GM23338 (cell line): Measurements from ENCODE around the gene LGALSL. TPM values are rescaled to one million over a fixed set of nuclear protein-coding genes. Genes with fewer than 3 reads are reported as not detected.

Source experiments
- ATAC-seq: fragments of 200-7000 bp; cut with Tn5 transposase; 3 replicates; pipeline ENCODE4 v1.9.1; 2020
- DNase-seq: peaks from one replicate; pipeline ENCODE4 v3.0.0-alpha.2; 2015; ENCODE audit warnings: low spot score
- H2AFZ ChIP-seq: fragments of 200-600 bp; sonication (generic); 2 replicates; pipeline ENCODE4 v1.8.0; 2016; ENCODE audit warnings: antibody characterized with exemption, mild to moderate bottlenecking, moderate library complexity
- H3F3A ChIP-seq: fragments of 200-600 bp; sonication (generic); replicated peaks from 2 replicates; pipeline ENCODE4 v1.8.0; 2017; ENCODE audit warnings: antibody characterized with exemption, mixed run types, low read depth
- H3K27ac ChIP-seq: fragments of 200-600 bp; sonication (generic); 2 replicates; pipeline ENCODE4 v1.6.1; 2016; ENCODE audit warnings: low read depth
- H3K27me3 ChIP-seq: fragments of 200-600 bp; sonication (generic); 2 replicates; pipeline ENCODE4 v1.8.0; 2016; ENCODE audit warnings: mild to moderate bottlenecking, mixed run types, moderate library complexity; ENCODE audit not compliant: insufficient read depth
- H3K36me3 ChIP-seq: fragments of 200-600 bp; sonication (generic); 2 replicates; pipeline ENCODE4 v1.8.0; 2016; ENCODE audit warnings: mild to moderate bottlenecking; ENCODE audit not compliant: insufficient read depth
- H3K4me1 ChIP-seq: fragments of 200-600 bp; sonication (generic); 2 replicates; pipeline ENCODE4 v1.8.0; 2016; ENCODE audit warnings: mild to moderate bottlenecking, moderate library complexity; ENCODE audit not compliant: insufficient read depth
- H3K4me2 ChIP-seq: fragments of 200-600 bp; sonication (generic); 2 replicates; pipeline ENCODE4 v1.7.1; 2017; ENCODE audit warnings: mixed run types
- H3K4me3 ChIP-seq: fragments of 200-600 bp; sonication (generic); 2 replicates; pipeline ENCODE4 v1.6.1; 2016; ENCODE audit warnings: mixed run types
- H3K79me2 ChIP-seq: fragments of 200-600 bp; sonication (generic); replicated peaks from 2 replicates; pipeline ENCODE4 v1.8.0; 2017; ENCODE audit warnings: mild to moderate bottlenecking; ENCODE audit not compliant: insufficient read depth
- H3K9me2 ChIP-seq: fragments of 200-600 bp; sonication (generic); 2 replicates; pipeline ENCODE4 v1.8.0; 2017; ENCODE audit not compliant: insufficient read depth
- H4K20me1 ChIP-seq: fragments of 200-600 bp; sonication (generic); replicated peaks from 2 replicates; pipeline ENCODE4 v1.8.0; 2017; ENCODE audit warnings: mild to moderate bottlenecking; ENCODE audit not compliant: insufficient read depth
- H3K27ac Mint-ChIP-seq: 2 replicates; pipeline ENCODE4 v1.8.0; 2020; ENCODE audit warnings: inconsistent platforms, mild to moderate bottlenecking, moderate library complexity, mixed read lengths
- H3K27me3 Mint-ChIP-seq: 3 replicates; pipeline ENCODE4 v1.8.0; 2022; ENCODE audit warnings: low read depth, mild to moderate bottlenecking, moderate library complexity, mixed read lengths, inconsistent platforms; ENCODE audit not compliant: insufficient read depth, poor library complexity
- H3K36me3 Mint-ChIP-seq: 3 replicates; pipeline ENCODE4 v1.8.0; 2021; ENCODE audit warnings: low read depth, mild to moderate bottlenecking, inconsistent platforms, moderate library complexity, mixed read lengths
- H3K4me1 Mint-ChIP-seq: 3 replicates; pipeline ENCODE4 v1.8.0; 2020; ENCODE audit warnings: mild to moderate bottlenecking, inconsistent platforms, mixed read lengths
- H3K4me3 Mint-ChIP-seq: 3 replicates; pipeline ENCODE4 v1.8.0; 2021; ENCODE audit warnings: moderate library complexity, mild to moderate bottlenecking, inconsistent platforms, mixed read lengths
- H3K9me3 Mint-ChIP-seq: 3 replicates; pipeline ENCODE4 v1.8.0; 2020; ENCODE audit warnings: moderate library complexity, mild to moderate bottlenecking, inconsistent platforms, mixed read lengths
- EZH2 ChIP-seq: fragments of 200-600 bp; sonication (generic); IDR thresholded peaks from one replicate; pipeline ENCODE4 v1.8.0; 2017; ENCODE audit warnings: antibody characterized with exemption, mild to moderate bottlenecking, low read depth; ENCODE audit not compliant: unreplicated experiment
- polyA plus RNA-seq: library from polyadenylated mRNA; unstranded; fragments of >200 nt; fragmentation: Nextera tagmentation; extraction: Ambion mirVana; gene quantifications from 2 replicates; pipeline ENCODE4 v1.2.1, GENCODE V29; 2016
- total RNA-seq: library from RNA; depleted of rRNA; stranded (reverse); fragments of >200 nt; shearing (Covaris generic); gene quantifications from 2 replicates; pipeline ENCODE4 v1.2.3, GENCODE V29; 2014
- TF ChIP-seq, protein P1 (sequence below): fragments of 250-450 bp; sonication (Bioruptor Pico); IDR thresholded peaks from 2 replicates; pipeline ENCODE4 v1.5.0; 2020; ENCODE audit warnings: mild to moderate bottlenecking, moderate library complexity
- TF ChIP-seq, protein P2 (sequence below), 2 experiments: fragments of 200-600 bp in 1 of 2; sonication (generic) in 1 of 2; conservative IDR thresholded peaks; 2 replicates each; pipeline versions ENCODE4 v1.5.1 to v1.6.1; 2016 to 2017; ENCODE audit warnings: antibody characterized with exemption in 2 of 2, low read depth in 2 of 2, mild to moderate bottlenecking in 2 of 2, moderate library complexity in 1 of 2
- TF ChIP-seq, protein P3 (sequence below): IDR thresholded peaks from 2 replicates; pipeline ENCODE4 v1.6.1; 2016; ENCODE audit warnings: antibody characterized with exemption

LGALSL gene
- total and polyA plus RNA-seq, 2 experiments from 2014 or later = 20.6 to 28.4 TPM

DNA sequence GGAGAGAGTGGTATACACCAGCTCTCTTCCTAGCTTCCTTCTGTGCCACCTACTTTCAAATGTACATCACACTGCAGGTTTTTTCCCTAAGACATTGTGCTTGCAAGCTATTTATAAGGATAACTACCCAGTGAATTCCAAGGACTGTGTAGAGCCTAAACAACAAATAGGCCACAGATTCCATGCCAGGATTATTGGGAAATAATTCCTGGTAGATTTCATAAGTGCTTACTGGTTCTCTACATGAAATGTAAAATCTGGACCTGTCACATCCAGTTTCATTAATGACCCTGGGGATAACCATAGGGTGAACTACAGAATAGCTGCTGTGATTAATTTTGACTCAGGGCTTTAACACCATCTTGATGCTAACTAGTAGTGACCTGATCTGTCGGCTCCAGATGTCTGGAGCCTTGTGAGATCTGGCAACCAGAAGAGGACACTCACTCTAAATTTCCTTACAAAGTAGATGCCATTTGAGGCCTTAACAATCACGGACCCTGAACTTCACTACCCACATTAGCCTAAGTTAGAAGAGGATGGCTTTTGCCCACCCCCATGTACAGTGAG, 34.3 kb upstream of the LGALSL start:
- H4K20me1 ChIP-seq = no peaks in the 10 kb centered on the region
- no peaks in the 10 kb centered on the region for H3K4me1 ChIP-seq
- no peak overlapping the region for H2AFZ ChIP-seq
- no peaks in the 10 kb centered on the region for H3K79me2 ChIP-seq
- no peaks in the 10 kb centered on the region for H3K27me3 ChIP-seq
- no peaks in the 10 kb centered on the region for H3K9me3 Mint-ChIP-seq
- DNase-seq (no peak), ATAC-seq (no peak)
- H3K27ac ChIP-seq = no peak overlapping the region
- H3K27ac Mint-ChIP-seq = no peak overlapping the region
- H3F3A ChIP-seq = no peaks in the 10 kb centered on the region
- no peaks in the 10 kb centered on the region for H3K36me3 ChIP-seq
- no peaks in the 10 kb centered on the region for H3K36me3 Mint-ChIP-seq
- H3K4me1 Mint-ChIP-seq = peaks cover 11% of the 10 kb centered on the region
- H3K4me2 ChIP-seq = no peak overlapping the region
- peaks cover 3% of the 10 kb centered on the region for H3K27me3 Mint-ChIP-seq
- no peak overlapping the region for H3K4me3 ChIP-seq
- H3K4me3 Mint-ChIP-seq = no peak overlapping the region
- TF ChIP-seq, protein P1, sequence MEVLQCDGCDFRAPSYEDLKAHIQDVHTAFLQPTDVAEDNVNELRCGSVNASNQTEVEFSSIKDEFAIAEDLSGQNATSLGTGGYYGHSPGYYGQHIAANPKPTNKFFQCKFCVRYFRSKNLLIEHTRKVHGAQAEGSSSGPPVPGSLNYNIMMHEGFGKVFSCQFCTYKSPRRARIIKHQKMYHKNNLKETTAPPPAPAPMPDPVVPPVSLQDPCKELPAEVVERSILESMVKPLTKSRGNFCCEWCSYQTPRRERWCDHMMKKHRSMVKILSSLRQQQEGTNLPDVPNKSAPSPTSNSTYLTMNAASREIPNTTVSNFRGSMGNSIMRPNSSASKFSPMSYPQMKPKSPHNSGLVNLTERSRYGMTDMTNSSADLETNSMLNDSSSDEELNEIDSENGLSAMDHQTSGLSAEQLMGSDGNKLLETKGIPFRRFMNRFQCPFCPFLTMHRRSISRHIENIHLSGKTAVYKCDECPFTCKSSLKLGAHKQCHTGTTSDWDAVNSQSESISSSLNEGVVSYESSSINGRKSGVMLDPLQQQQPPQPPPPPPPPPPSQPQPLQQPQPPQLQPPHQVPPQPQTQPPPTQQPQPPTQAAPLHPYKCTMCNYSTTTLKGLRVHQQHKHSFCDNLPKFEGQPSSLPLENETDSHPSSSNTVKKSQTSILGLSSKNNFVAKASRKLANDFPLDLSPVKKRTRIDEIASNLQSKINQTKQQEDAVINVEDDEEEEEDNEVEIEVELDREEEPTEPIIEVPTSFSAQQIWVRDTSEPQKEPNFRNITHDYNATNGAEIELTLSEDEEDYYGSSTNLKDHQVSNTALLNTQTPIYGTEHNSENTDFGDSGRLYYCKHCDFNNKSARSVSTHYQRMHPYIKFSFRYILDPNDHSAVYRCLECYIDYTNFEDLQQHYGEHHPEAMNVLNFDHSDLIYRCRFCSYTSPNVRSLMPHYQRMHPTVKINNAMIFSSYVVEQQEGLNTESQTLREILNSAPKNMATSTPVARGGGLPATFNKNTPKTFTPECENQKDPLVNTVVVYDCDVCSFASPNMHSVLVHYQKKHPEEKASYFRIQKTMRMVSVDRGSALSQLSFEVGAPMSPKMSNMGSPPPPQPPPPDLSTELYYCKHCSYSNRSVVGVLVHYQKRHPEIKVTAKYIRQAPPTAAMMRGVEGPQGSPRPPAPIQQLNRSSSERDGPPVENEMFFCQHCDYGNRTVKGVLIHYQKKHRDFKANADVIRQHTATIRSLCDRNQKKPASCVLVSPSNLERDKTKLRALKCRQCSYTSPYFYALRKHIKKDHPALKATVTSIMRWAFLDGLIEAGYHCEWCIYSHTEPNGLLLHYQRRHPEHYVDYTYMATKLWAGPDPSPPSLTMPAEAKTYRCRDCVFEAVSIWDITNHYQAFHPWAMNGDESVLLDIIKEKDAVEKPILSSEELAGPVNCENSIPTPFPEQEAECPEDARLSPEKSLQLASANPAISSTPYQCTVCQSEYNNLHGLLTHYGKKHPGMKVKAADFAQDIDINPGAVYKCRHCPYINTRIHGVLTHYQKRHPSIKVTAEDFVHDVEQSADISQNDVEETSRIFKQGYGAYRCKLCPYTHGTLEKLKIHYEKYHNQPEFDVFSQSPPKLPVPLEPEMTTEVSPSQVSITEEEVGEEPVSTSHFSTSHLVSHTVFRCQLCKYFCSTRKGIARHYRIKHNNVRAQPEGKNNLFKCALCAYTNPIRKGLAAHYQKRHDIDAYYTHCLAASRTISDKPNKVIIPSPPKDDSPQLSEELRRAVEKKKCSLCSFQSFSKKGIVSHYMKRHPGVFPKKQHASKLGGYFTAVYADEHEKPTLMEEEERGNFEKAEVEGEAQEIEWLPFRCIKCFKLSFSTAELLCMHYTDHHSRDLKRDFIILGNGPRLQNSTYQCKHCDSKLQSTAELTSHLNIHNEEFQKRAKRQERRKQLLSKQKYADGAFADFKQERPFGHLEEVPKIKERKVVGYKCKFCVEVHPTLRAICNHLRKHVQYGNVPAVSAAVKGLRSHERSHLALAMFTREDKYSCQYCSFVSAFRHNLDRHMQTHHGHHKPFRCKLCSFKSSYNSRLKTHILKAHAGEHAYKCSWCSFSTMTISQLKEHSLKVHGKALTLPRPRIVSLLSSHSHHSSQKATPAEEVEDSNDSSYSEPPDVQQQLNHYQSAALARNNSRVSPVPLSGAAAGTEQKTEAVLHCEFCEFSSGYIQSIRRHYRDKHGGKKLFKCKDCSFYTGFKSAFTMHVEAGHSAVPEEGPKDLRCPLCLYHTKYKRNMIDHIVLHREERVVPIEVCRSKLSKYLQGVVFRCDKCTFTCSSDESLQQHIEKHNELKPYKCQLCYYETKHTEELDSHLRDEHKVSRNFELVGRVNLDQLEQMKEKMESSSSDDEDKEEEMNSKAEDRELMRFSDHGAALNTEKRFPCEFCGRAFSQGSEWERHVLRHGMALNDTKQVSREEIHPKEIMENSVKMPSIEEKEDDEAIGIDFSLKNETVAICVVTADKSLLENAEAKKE (CRISPR knock-in tag) = no peak
- TF ChIP-seq, protein P2, sequence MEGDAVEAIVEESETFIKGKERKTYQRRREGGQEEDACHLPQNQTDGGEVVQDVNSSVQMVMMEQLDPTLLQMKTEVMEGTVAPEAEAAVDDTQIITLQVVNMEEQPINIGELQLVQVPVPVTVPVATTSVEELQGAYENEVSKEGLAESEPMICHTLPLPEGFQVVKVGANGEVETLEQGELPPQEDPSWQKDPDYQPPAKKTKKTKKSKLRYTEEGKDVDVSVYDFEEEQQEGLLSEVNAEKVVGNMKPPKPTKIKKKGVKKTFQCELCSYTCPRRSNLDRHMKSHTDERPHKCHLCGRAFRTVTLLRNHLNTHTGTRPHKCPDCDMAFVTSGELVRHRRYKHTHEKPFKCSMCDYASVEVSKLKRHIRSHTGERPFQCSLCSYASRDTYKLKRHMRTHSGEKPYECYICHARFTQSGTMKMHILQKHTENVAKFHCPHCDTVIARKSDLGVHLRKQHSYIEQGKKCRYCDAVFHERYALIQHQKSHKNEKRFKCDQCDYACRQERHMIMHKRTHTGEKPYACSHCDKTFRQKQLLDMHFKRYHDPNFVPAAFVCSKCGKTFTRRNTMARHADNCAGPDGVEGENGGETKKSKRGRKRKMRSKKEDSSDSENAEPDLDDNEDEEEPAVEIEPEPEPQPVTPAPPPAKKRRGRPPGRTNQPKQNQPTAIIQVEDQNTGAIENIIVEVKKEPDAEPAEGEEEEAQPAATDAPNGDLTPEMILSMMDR (conservative IDR thresholded peaks at IDR 0.05; ENCODE audit: low read depth in 2 of 2) = no peak
- TF ChIP-seq, protein P3, sequence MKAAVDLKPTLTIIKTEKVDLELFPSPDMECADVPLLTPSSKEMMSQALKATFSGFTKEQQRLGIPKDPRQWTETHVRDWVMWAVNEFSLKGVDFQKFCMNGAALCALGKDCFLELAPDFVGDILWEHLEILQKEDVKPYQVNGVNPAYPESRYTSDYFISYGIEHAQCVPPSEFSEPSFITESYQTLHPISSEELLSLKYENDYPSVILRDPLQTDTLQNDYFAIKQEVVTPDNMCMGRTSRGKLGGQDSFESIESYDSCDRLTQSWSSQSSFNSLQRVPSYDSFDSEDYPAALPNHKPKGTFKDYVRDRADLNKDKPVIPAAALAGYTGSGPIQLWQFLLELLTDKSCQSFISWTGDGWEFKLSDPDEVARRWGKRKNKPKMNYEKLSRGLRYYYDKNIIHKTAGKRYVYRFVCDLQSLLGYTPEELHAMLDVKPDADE = no peak
- TF ChIP-seq EZH2 = no peak
- no peaks in the 10 kb centered on the region for H3K9me2 ChIP-seq
